GM12892 (cell line): ENCODE results near the gene TGM1. TPM values are rescaled to one million over a fixed set of nuclear protein-coding genes. Genes with fewer than 3 reads are reported as not detected.

ENCODE experiments used
- DNase-seq: peaks from one replicate; pipeline ENCODE4 v3.0.0; 2011; ENCODE audit not compliant: insufficient read length
- FAIRE-seq: peaks from 2 replicates; lab custom pipeline; 2011; peaks lifted over from hg19 to GRCh38; lab: Jason Lieb, UNC
- POLR2A ChIP-seq: IDR thresholded peaks from 2 replicates; pipeline ENCODE4 v1.6.1; 2011; ENCODE audit warnings: low read depth, low read length, control low read depth
- POLR2AphosphoS5 ChIP-seq: IDR thresholded peaks from 2 replicates; pipeline ENCODE4 v1.6.1; 2011; ENCODE audit warnings: low read depth, low read length, control low read depth
- TAF1 ChIP-seq: IDR thresholded peaks from 2 replicates; pipeline ENCODE4 v1.6.1; 2011; ENCODE audit warnings: low read depth, mild to moderate bottlenecking, control low read depth, low read length, borderline replicate concordance
- polyA plus RNA-seq: library from polyadenylated mRNA; unstranded; fragments of >200 nt; gene quantifications from one replicate; pipeline ENCODE4 v1.2.1, GENCODE V29; 2012; ENCODE audit warnings: missing spikeins, inconsistent platforms; ENCODE audit not compliant: missing spikeins

The TGM1 gene
- polyA plus RNA-seq = 1.4 TPM

DNA sequence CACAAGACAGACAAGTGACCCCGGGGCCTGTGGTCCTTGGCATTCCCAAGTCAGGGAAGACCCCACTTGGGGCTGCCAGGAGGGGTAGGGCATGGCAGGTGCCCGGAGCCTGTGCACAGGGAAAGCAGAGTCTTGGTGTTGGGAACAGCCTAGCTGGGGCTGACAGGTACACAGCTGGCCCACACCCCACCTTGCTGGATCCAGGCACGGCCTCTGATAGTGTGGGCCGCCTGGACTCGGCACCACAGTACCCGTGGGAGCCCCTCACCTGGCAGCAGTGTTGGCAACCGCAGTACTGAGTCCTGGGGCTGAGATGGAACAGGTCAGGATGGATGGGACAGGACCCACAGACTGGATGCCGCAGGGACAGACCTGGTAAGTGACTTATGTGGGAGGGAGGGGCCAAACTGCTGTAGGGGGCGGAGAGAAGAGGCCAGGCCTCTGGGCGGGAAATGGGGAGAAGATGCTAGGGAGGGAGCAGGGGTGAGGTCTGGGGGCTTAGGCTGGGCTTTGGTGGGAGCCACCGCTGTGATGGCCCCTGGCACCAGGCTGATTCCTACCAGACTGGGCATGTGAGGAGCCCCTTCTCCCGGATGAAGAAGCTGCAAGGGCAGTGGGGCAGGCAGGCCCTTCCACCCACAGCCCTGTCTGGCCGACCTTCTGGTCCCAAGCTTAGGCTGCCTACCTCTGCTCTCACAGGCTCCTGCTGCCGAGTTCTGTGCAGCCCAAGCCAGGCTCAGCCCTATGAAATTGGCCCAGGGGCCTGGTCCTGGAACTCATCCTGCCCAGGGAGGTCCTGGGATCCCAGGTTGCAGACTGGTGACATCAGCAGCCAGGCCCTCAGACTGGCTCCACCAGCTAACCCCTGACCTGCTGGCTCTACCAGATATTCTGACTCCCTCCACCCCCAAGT lies at the start of gene TGM1:
Gene TGM1, minus strand, starts transcription at position 357 of the 913 bp plus-strand sequence. CDS start 825 bp downstream, outside the sequence.
- DNase-seq = no peak
- TF ChIP-seq POLR2AphosphoS5 (no peak), TAF1 (no peak), POLR2A (no peak)
- no peak for FAIRE-seq

DNA sequence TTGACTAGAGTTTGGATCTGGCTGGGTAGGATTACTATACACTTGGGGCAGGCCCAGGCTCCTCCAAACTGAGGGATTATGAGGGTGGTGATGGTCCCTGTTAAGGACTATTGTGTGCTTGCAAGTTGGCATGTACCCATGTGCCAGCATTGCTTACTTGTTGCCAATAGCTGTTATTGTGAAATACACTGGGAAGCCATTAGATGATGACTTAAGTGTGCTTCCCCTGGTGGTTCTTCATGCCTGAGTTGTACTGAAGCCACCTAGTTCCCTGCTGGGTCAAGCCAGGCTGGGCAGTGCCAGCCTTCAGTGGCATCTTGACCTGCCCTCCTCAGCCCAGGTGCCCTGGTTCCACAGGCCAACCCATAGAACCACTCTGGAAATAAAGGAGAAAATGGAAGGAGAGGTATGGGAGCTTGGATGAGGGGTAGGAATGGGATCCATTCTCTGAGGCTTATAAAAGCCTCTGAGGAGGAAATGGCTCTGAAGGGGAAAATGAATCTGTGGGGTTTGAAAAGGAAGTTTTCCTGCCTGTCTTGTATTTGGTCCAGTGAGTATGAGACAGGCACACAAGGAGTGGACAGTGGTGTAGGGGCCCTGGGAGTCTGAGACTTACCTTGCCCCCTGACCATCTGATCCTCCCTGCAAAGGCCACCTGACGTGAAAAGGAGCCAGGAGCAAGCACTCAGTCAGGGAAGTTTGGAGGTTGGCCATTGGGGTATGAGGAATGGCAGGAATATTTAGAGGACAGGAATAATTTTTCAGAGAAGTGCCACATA lies 49.0 kb upstream of the TGM1 start:
- no peak for FAIRE-seq
- TF ChIP-seq POLR2A = no peak
- TF ChIP-seq POLR2AphosphoS5 = no peak
- no peak for TF ChIP-seq TAF1

DNA sequence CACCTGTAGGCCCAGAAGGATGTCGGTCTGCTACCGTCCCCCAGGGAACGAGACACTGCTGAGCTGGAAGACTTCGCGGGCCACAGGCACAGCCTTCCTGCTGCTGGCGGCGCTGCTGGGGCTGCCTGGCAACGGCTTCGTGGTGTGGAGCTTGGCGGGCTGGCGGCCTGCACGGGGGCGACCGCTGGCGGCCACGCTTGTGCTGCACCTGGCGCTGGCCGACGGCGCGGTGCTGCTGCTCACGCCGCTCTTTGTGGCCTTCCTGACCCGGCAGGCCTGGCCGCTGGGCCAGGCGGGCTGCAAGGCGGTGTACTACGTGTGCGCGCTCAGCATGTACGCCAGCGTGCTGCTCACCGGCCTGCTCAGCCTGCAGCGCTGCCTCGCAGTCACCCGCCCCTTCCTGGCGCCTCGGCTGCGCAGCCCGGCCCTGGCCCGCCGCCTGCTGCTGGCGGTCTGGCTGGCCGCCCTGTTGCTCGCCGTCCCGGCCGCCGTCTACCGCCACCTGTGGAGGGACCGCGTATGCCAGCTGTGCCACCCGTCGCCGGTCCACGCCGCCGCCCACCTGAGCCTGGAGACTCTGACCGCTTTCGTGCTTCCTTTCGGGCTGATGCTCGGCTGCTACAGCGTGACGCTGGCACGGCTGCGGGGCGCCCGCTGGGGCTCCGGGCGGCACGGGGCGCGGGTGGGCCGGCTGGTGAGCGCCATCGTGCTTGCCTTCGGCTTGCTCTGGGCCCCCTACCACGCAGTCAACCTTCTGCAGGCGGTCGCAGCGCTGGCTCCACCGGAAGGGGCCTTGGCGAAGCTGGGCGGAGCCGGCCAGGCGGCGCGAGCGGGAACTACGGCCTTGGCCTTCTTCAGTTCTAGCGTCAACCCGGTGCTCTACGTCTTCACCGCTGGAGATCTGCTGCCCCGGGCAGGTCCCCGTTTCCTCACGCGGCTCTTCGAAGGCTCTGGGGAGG lies 47.9 kb upstream of the TGM1 start, which contains the start of gene LTB4R:
Gene LTB4R, plus strand, starts transcription at position 857 of the 959 bp plus-strand sequence. CDS start 4,150 bp downstream, outside the sequence.
- TF ChIP-seq TAF1 (no peak), POLR2AphosphoS5 (peak; percentile 56; the same call in 1 of the 2 replicates), POLR2A (peak; percentile 11)
- FAIRE-seq = peak; percentile 93
- DNase-seq = peak; percentile 65

More for the DNA sequence above, 49.0 kb upstream of the TGM1 start:
- no peak for DNase-seq

DNA sequence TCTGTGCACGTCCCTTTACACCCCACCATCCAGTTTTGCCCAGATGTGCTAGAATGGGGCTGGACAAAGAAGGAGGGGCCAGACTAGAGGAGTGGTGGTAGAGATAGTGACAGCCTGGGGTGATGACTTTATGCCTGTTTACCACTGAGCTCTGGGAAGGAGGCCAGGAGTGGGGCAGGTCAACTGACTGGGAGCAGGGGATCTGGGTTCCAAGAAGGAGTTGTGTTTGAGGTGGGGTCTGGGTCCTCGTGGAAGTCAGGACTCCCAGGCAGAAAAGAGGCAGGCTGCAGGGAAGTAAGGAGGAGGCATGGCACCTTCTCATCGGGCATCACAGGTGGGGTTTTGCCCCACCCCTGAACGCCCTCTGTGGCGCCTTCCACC lies 47.3 kb upstream of the TGM1 start:
- TF ChIP-seq POLR2AphosphoS5 (no peak), POLR2A (no peak), TAF1 (no peak)
- FAIRE-seq (no peak), DNase-seq (no peak)

DNA sequence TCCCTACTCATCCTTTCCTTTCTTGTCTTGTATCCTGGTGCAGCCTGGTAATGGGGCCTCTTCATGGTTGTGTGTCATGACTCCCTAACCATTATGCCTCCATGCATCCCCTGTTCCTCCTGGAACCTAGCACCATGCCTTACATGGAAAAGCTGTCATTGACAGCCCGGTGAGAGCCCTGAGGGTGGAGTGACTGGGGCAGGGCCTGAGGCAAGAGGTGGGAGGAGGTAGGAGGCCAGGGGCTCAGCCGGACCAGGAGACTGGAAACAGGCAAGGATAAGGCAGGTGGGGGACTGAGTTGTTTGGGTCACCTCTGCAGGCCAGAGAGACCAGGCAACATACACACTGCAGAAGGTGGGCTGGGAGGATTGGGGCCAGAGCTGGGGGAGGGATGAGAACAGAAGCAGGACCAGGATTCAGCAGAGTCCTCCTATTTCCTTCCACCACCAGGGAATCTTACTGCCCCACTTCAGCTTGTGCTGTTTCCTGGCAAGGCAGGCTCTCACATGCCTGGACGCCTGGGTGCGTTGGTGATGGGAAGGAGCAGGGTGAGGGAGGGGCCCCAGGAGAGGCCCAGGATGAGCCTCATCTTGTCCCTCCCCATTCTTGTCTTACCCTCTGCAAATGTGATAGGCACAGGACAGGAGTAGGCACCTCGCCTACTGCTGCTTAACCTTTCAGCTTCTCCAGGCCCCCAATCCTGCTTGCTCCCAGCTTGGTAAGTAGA lies 46.7 kb upstream of the TGM1 start, which contains the start of gene LTB4R2:
Gene LTB4R2, plus strand, starts transcription at position 603 of the 727 bp plus-strand sequence. CDS start 525 bp downstream, outside the sequence.
- no peak for DNase-seq
- TF ChIP-seq POLR2A (no peak; the same call in 1 of the 2 replicates), POLR2AphosphoS5 (no peak), TAF1 (no peak)
- no peak for FAIRE-seq

DNA sequence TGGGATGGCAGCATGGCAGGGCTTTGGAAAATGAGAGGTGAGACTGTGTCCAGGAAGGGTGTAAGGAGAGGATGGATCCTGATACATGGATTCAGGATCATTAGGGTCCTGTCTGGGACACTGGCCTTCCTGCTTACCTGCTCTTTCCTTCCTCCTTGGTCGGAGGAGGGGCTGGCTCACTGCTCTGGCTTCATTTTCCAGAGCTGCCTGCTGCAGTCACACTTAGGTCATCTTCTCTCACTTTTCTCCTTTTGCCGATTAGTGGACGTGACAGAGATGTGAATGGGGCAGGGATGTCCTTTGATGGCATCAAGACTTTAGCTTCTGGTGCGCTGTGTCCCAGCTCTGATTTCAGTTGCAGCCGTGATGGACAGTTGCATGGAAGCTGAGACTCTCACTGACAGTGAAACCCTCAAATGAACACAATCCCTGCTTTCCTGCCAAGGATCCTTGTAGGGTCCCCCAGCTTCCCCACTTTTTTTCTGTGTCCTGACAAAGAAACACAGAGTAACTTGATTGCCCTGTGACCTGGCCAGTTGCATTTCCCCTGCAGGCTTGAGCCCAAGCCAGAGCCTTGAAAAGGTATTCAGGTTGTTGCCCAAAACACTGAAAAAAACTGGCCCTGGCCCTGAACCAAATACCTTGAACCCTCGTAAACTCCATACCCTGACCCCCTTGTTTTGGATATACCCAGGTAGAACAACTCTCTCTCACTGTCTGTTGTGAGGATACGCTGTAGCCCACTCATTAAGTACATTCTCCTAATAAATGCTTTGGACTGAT lies 45.6 kb upstream of the TGM1 start:
- DNase-seq = no peak
- no peak for FAIRE-seq
- TF ChIP-seq POLR2A = no peak
- TF ChIP-seq POLR2AphosphoS5 = peak; percentile 29; the same call in 1 of the 2 replicates
- TF ChIP-seq TAF1 = no peak

DNA sequence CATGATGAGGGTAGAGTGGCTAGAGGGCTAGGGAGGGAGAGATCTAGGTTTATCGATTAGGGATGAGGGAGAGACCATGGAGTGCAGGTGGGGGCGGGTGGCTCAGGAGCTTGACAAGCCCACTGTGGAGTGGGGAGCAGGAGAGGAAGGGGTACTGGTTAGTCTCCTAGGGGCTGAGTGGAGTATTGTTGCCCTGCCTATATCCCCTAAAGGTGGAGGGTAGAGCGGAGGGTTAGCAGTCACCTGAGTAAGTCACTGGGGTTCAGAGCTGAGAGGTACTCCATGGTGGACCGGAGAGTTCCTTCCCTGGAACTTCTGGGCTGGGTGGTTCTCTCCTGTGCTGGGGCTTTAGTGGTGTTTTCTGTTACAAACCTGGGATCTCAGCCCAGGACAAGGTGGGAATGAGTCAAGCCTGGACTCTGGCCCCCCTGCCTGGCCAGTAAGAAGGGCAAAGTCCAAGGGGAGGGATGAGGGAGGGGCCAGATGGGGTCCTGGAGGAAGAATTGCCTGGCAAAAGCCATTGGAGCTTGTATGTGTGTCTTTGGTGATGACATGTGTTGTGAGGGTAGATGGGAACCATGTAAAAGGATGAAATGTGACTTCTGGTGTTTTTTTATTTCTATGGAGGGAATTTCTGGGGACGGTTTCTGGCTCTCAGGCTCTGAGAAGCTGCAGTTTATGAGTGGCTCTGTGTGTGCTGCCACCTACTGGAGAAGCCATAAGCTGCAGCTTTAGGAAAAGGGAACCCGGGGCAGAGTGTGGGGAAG lies 44.8 kb upstream of the TGM1 start, which contains the start of gene CIDEB:
Gene CIDEB, minus strand, starts transcription at position 403 of the 767 bp plus-strand sequence. Its CDS starts 119 bp downstream, at position 284.
- DNase-seq = peak; percentile 42
- TF ChIP-seq POLR2AphosphoS5 (no peak), POLR2A (no peak), TAF1 (no peak)
- FAIRE-seq = peak; percentile 62

DNA sequence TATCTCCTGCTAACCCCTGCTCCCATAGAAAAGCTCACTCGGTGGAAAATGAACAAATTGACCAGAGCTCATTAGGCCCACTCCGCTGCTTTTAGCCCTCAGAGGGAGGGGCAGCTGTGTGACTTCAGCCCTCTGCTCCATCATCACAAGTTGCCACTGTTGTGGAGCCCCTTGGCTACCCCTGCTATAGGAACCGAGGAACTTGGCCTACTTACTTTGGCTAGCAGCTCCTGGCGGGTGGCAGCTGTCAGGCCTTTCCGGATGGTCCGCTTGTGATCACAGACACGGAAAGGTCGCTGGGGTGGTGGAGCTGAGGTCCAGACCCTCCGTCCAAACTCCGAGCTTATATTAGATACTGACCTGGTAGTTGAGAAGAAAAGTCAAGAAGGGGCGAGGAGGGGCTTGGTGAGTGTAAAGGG lies 44.2 kb upstream of the TGM1 start:
- DNase-seq (no peak), FAIRE-seq (no peak)
- TF ChIP-seq POLR2AphosphoS5 (no peak), POLR2A (no peak), TAF1 (no peak)

DNA sequence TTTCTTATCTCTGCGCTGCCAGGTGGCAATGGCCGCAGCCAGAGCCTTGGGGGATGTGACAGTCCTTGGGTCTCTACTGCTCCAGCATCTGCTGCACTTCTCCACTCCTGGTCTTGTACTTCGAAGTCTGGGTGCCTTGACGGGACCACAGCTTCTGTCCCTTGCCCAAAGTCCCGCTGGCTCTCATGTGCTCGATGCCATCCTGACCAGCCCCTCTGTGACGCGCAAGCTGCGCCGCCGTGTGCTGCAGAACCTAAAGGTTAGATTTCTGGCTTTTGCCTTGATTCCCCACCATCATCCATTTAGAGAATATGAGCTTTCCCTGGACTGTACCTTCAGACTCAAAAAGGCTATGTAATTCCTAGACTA lies 41.0 kb upstream of the TGM1 start:
- DNase-seq (no peak), FAIRE-seq (no peak)
- no peak for TF ChIP-seq POLR2AphosphoS5
- no peak for TF ChIP-seq POLR2A
- TF ChIP-seq TAF1 = no peak
